Upper lobe of left lung (tissue), 4 donors: Measurements from ENCODE around the gene ST7.

ENCODE experiments used
- CTCF ChIP-seq, 6 experiments: fragments of 450-650 bp in 4 of 6; fragments of 200-600 bp in 2 of 6; sonication (generic) in 2 of 6; IDR thresholded peaks; one replicate each; pipeline ENCODE4 v1.5.1; 2016 to 2019; ENCODE audit warnings: antibody characterized with exemption in 6 of 6
- POLR2A ChIP-seq, 4 donors: fragments of 450-650 bp; IDR thresholded peaks; one replicate each; pipeline ENCODE4 v1.5.1; 2016 to 2017; ENCODE audit warnings: antibody characterized with exemption in 4 of 4, mild to moderate bottlenecking in 2 of 4

GRCh38 chr7:117143580-117143979 lies 190.3 kb downstream of the ST7 start:
- no peak for TF ChIP-seq CTCF (IDR thresholded peaks at IDR 0.05)
- no peak for TF ChIP-seq POLR2A (IDR thresholded peaks at IDR 0.05)
